Kidney glomerular epithelial cell (primary cell): ENCODE results near the gene SYT7.

ENCODE experiments used
- DNase-seq: peaks from one replicate; lab custom pipeline; 2025; lab: John Stamatoyannopoulos, UW

The SYT7 gene

DNA sequence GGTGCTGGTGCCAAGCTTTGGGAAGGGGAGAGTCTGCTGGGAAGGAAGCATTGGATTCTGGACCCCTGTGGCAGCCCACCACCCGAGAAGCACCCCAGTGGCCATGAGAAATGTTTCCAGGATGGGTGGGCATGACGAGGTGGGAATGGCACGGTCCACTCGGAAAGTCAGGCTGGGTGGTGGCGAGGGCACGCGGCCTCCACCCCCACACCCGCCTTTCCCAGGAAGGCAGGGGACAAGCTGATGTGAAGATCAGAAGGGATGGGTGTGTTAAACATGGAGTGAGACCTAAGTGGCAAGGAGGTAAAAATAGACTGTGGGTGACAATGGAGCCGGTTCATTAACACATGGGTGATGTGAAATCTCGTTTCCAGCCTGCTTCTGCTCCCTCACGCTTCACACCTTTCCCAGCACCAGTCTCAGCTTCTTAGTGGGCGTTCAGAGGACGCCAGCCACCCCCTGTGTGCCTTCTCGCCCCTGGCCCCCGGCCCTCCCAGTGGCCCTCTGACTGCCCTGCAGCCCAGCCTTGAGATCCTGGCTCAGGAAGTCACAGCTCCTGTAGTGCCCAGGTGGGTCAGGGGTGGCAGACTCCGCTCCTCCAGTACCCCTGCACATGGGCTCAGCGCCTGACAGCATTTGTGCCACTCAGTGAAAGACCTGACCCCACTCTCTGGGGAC is 44.7 kb downstream of the SYT7 start:
- no peak for DNase-seq

DNA sequence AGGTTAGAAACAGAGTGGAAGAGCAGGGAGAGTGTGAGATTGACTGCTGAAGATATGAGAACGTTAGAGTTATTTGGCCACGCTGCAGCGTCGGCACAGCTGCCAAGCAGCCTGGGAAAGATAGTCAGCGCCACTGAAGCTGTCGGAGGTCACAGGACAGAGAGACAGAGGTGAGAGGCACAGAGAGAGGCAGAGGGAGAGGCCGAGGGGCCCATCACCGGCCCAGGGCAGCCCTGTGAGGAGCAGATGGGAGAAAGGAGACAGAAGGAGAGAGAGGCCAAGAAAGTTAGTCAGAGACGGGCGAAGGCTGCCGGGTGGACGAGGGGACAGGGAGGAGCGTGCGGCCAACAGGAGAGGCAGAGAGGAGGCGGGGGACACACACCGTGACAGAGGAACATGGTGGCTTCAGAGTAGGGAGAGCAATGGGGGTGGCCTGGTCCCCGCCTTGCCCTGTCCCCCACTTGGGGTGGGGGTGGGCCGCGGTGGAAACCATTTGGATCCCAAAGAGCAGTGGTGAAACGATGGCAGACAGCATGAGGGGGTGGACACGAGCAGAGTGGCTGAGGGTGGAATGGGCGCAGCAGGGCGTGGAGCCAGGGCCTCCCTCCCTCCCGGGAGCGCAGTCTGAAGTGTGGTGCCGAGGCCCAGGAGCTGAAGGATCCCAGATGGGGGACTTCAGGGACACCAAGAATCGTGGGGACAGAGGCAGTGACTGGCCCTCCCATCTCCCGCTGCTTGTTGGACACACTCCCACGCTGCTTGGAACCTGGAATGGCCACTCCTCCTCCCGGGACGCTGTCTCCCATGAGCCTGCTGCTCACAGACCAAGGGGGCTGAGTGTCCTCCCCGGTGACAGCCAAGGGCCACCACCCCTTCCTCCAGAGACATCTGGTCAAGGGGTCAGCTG is 45.7 kb downstream of the SYT7 start:
- DNase-seq = no peak

DNA sequence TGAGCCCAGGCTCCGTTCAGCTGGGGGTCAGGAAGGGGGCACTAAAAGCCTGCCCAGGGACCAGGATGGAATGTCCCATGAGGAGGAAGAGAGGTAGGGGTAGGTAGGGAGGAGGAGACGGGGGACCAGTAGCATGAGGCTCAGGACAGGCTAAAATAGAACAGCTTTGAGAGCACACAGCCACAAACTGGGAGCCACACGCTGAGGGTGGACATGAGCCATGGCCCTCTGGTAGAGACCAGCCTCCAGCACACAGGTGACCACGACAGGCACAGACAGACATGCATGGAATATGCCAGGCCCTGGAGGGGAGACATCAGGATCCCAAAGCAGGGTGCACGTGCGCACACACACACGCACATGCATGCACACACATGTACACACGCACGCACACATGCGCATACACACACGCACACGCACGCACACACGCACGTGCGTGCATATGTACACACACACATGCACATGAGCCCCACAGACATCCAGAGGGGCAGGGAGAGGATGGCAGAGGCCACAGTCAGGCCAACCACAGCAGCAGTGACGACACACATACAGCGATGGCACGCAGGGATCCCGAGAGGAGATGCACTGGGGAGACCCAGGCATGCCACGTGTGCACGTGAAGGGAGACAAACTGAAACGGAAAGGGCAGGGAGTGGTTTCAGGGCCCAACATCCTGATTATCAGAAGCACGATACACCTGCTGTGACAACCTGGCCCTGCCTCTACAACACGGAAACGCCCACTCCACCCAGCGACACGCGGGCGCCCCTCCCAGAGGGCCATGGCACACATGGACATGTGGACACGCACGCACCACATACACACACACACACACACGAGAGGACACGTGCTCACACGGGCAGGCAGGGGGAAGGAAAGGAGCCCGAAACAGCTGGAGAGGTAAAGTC is 46.6 kb downstream of the SYT7 start:
- DNase-seq = no peak

DNA sequence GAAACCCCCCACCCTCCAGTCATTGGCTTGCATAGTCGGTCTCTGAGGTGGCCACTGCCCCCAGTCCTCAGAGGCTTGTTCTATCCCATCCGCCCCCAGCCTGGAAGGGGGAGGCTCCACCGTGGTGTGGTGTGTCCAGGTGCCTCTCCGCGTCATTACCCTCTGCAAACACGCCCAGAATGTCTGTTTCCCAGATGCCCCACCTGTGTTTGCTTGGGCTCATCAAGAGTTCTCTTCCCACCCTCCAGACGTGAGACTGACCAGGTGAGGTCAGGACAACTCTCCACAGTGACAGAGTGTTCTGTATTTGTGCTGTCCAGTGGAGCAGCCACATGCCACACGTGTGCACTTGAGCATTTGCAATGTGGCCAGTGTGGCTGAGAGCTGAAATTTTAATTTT is 47.5 kb downstream of the SYT7 start:
- no peak for DNase-seq

DNA sequence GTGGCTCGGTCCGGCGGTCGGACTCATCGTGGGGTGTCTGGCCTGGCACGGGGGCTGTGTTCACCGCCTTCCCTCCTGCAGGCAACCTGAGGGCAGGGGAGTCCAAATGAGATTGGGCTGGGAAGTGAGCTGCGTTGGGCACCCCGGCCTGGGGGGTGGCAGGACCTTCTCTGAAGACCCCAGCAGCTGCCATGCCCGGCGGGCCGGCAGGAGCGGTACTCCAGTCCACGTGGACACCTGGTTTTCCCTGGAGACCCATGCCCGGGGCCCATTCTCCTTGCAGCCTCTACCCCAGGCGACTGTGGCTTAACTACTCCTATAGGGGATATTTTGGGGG is 47.9 kb downstream of the SYT7 start:
- no peak for DNase-seq

DNA sequence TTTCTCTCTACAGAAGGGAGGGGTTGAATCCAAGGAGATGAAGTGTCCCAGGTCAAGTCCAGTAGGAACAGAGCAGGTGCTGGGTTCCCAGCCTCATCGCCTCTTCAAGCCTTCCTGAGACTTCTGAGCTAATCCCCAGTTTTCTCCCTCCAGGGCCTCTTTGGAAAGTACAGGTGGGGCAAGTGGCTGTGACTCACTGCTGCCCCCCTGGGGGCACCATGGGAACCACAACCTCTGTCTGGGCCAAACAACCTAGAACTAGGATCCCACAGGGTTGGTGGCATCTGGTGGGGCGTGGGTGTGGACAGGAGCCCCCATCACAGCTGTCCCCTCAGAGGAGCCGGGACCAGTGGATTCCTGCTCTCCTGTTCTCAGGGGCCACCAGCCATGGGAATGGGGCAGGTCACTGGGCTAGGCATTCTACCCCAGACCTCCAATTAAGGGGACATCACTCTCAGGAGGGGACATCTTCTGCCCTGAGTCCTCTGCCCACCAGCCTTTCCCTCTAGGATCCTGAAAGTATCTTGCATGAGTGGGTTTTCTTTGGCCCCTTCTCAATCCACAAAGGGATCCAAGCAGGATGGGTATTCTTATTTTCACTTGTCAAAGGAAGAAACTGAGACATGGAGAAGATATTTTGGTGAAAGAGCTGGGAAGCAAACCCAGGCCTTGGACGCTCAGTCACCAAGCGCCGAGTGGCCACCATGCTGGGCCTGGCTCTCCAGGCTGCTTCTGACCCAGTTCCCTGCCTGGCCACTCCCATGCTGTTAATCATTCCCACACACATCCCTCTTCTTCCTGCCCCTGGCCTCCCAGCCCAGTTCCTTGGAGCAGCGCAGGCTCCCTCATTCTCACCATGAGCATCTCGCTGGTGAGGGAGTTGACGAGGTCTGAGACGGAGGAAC is 48.5 kb downstream of the SYT7 start:
- no peak for DNase-seq

DNA sequence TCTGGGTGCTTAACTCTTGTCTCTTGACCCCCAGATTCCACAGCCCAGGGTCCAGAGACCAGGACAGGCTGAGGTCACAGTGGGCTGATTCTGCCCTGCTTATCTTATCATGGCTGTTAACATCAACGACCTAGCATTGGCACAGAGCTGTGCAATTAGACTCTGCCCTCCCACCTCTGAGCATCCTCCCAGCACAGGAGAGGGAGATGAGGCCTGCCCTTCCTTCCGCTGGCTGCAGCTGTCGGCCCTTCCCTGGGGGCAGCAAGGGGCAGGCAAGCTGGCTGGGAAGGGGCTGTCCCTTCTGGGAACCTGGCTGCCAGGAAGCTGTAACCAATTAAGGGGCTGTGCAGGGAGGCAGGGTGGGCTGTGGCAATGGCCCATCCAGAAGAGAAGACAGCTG is 49.8 kb downstream of the SYT7 start:
- no peak for DNase-seq

DNA sequence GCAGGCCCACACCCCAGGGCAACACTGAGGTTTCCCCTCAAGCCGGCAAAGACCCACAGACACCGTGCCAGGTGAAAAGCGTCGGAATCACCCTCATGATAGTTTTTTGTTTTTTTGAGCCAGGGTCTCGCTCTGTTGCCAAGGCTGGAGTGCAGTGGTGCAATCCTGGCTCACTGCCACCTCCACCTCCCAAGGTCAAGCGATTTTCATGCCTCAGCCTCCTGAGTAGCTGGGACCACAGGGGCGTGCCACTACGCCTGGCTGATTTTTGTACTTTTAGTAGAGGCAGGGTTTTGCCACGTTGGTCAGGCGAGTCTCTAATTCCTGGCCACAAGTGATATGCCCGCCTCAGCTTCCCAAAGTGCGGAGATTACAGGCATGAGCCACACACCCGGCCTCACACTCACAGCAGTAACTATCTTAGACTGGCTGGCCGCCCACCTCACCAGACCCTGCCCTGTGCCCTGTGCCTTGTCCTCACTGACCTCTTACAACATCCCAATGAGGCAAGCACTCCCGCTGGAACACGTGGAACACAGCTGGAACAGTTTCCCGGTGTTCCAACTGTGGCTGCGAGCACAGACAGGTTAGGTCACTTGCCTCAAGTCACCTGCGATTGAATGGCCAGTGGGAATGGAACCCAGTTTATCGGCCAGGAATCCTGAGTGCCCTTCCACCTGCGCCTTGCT is 51.2 kb downstream of the SYT7 start:
- DNase-seq = no peak

DNA sequence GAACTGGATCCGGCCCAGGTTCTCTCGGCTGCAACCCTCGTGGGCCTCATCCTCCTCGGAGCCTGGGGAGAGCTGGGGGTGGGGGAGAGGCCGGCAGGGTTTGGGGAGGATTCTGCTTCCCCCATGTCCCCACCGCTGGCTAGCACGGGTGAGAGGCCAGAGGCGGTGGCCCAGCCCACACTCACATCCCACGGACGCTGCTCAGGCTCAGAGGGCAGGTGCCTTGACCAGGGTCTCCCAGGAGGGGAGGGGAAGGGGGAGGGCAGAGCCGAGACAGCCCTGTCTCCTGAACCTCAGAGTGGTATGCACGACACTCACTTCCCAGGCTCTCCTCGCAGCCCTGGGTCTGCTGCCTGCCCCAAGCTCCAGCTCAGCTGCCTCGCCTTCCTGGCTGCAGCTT is 52.8 kb downstream of the SYT7 start:
- DNase-seq = no peak

DNA sequence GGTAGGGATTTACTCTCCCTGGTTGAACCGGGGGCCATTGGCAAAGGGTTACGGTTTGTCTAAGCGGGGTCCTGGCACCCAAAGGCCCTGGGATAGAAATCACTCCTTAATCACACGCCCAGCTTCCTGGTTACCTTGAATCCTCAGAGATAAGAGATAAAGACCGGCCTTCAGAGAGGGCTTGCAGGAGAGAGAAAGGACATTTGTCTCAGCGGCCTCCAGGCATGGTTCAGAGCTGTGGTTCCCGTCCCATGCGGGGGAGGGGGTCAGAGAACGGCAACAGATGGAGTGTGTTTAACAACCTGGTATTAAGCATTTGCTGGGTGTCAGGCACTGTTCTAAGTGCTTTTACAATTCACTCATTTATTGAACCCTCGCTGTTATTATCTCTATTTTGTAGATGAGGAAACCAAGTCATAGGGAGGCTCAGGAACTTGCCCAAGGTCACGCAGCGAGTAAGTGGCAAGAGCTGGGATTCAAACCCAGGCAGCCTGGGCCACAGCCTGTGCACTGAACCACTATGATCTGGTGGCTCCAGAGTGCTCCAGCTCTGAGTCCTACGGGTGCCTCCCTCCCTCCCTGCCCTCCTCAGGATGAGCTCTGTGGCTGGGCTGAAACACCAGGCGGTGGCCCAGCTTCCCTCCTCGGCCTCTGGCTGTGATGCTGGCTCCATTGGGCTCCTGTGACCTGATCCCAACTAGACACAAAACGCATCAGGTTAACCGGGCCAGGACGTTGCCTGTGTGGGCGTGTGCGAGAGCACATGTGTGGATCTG is 53.7 kb downstream of the SYT7 start:
- no peak for DNase-seq

DNA sequence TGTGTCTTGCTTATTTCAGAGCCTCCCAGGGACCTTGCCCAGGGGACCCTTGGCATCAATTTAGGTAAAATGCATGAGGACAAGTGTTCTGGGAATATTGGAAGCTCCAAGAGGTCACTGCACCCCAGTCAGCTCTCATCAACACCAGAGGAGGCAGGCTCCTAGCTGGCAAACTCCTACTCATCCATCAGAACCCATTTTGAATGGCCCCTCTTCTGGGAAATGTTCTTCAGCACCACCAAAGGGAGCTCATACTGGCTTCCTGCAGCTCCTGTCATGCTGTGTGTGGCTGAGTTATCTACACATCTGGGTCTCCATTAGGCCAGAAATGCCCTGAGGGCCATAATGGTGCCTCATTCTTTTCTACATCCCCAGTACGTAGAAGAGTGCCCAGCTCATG is 54.6 kb downstream of the SYT7 start:
- DNase-seq = no peak

DNA sequence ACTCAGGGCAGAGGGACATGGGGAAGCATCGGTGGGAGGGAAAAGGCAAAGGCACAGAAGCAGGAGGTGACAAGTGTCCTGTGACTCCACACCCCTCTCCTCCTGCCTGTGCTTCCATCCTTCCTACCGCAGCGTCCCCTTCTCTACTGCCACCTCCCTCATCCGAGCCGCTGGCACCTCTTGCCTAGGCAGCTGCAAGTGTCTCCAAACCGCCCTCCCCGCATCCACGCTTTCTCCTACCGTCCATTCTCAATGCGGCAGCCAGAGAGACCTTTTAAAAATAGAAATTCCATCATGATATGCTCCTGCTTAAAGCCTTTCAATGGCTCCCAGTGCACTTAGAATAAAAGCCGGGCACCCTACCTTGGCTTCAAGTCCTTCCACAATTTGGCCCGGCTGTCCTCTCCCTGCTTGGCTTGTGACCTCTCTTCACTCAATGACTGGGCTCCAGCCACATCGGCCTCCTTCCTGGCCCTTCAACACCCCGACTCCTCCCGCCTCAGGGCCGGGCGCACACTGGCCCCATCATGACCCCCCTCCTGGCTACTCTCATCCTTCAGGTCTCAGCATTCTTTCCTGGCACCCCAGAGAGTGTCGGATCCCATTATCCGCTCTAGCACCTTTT is 55.8 kb downstream of the SYT7 start:
- DNase-seq = no peak

DNA sequence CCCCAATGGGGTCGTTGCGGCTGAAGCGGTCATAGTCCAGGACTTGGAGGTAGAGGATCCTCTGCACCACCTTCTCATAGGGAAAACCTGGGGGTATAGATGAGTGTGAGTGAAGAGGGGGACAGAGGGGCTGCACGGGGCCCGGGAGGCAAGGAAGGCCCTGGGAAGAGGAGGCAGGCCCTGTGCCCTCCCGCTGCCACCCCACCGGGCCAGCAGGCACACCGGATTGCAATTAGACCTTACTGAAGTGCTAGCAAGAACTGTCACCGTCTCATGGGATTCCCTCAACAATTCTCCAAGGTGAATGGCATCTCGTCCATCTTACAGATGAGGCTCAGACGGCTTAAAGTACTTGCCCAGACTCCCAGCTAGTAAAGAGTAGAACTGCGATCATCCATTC is 56.4 kb downstream of the SYT7 start:
- no peak for DNase-seq

DNA sequence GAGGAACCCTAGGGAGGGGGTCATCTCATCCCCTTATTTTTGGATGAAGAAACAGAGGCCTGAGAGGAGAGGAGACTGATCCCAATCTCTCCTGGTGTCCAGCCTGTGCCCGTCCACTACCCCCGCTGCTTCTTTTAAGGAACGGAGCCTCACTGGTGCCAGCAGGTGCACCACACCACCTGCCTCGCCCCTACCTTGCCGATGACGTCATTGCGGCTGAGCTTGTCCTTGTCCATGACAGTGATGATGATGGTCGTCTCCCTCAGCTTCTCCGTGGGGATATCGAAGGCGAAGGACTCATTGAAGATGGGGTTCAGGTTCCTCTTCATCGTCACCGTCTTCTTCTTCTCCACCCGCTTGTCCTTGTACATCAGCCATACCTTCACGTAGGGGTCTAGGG is 58.0 kb downstream of the SYT7 start:
- DNase-seq = no peak

DNA sequence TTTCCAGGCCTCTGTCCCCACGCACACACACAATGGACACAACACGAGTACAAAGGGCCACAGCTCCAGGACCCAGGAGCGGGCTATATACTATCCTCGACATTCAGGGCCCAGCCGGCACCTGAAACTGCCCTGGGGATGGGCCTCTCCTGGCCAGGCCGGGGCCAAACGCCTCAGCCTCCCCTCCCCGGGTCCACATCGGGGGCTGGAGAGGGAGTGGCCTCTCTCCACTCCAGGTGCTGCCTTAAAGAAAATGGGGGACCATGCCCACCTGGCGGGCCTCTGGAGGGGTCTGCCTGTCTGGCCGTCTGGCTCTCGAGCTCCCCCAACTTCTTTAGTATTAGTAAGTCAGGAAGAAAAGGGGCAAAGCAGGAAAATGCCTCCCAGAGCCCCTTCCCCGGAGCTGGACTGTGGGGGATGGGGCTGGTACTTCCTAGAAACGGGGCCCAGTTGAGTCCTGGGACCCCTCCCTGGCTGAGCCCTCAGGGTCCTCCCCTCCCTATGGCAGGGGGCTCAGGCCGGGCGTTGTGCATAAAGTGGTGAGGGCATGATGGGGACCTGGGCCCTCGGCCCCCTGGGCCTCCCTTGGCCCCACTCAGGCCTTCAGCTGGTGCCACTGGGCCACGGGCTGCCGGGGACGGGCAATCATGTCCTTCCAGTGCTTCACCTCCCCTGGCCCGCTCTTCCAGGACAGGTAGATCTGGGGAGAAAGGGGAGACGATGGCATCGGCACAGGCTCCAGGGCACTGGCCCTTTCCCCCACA is 62.7 kb downstream of the SYT7 start:
- no peak for DNase-seq

DNA sequence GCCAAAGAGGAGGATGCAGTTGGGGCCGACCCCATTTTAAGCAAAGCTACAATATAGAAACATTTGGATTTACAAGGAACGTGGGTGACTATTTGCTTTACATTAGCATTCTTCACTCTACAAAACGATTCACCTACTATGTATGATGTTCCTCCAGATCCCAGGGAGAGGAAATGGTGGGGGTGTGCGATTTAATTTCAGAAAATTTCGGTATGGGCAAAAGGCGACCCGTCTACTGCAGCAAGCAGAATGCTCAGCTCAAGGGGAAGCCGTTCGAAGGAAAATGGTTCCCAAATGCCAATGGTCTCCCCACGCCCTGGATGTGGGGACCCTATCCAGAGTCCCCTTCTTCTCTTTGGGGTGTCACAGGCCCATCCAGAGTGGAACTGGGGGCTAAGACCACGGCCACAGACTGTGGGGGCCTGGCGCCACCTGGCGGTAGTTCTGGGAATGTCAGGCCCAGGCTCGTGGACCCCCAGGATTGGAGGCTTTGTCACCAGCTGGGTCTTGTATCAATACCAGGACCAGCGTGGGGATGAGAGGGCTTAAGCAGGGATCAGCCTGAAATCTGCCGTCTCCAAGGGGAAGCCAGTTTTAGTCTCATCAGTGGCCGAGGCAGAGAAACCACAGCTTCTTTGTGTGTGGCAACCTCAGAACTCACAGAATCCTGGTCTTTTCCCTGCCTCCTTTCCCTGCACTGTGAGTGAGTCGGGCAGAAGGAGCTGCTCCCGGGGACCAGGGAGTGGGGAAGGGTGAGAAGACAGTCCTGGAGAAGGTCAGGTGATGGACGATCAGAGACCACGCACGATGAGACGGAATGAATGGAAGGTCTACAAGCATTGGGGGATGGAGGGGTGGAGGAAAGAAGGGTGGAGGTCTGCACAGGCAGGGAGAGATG is 64.0 kb downstream of the SYT7 start:
- no peak for DNase-seq

DNA sequence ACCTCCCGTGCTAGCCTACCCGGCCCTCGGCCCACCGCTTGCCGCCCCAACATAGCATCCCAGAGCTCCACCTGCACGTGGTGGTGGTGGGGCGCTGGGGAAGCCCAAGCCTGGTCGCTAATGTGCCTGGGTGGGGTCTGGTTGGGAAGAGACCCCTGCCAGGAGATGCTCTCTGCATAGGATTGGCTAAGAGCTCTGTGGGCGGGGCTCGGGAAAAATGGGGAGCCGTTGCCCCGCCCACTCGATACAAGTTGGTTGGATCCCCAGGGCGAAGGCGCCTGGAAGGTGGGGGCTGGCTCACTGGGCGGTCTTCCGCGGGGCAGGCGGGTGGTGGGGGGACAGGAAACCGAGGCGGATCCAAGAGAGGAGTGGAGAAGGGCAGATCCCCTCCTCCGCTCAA is 64.7 kb downstream of the SYT7 start:
- no peak for DNase-seq

DNA sequence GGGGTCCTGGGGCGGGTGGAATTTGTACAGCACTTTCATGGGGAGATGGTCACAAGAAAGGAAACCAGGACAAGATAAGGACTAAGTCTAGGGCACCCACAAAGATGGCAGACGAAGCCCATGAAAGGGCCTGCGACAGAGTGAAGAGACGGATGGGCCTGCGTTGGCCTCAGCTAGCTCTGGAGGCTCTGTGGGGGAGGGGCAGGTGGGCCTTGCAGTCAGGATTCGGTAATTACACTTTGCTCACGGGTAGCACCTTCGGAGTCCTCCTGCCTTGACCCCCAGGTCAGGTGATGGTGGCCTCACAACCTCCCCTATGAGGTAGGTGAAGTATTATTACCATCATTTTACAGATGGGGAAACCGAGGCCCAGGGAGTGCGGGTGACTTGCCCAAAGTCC is 65.2 kb downstream of the SYT7 start:
- DNase-seq = no peak
